ENCODE measurements around the gene KLK7.
A peak's percentile ranks its signal among the peaks of the same experiment; 100 is the strongest.

Gene KLK7

GRCh38 chr19:51006406-51006805 is 22.7 kb upstream of the KLK7 start:
- CTCF ChIA-PET = interaction anchor here (0.6 kb wide), 1 partner anchor 169 kb away, joined by 3 read pairs; no protein-coding TSS in a partner anchor
- DNase-seq (ENCODE audit: low spot score) = no peak
- H3K27ac ChIP-seq = no peak overlapping the region
- POLR2A ChIA-PET (ENCODE audit: low non-redundant PET) = no interaction called here
- no peak for TF ChIP-seq CTCF (conservative IDR thresholded peaks at IDR 0.05; ENCODE audit: low read depth)

GRCh38 chr19:51005248-51005647 is 21.5 kb upstream of the KLK7 start:
- H3K27ac ChIP-seq = no peak overlapping the region
- POLR2A ChIA-PET (ENCODE audit: low non-redundant PET) = no interaction called here
- TF ChIP-seq CTCF (conservative IDR thresholded peaks at IDR 0.05; ENCODE audit: low read depth) = no peak
- CTCF ChIA-PET = no interaction called here
- DNase-seq (ENCODE audit: low spot score) = no peak

- no peak for DNase-seq (ENCODE audit: low spot score)
- no peak for TF ChIP-seq CTCF (conservative IDR thresholded peaks at IDR 0.05; ENCODE audit: low read depth)
- ChIA-PET CTCF (interaction anchor here (0.6 to 1.2 kb wide), 2 partner anchors 14 to 81 kb away, joined by 3 read pairs; no protein-coding TSS in a partner anchor), POLR2A (ENCODE audit: low non-redundant PET) (no interaction called here)
- H3K27ac ChIP-seq = no peak overlapping the region
These were observed 19.6 kb upstream of the KLK7 start for GRCh38 chr19:51003316-51003715.

- TF ChIP-seq CTCF (conservative IDR thresholded peaks at IDR 0.05; ENCODE audit: low read depth) = no peak
- POLR2A ChIA-PET (ENCODE audit: low non-redundant PET) = interaction anchor here (0.7 kb wide), 1 partner anchor 70 kb away, joined by 3 read pairs; no protein-coding TSS in a partner anchor
- no peak overlapping the region for H3K27ac ChIP-seq
- CTCF ChIA-PET = interaction anchor here (0.6 to 2.0 kb wide), 4 partner anchors 14 to 102 kb away, joined by 3 to 7 read pairs (median 3); no protein-coding TSS in a partner anchor
- DNase-seq (ENCODE audit: low spot score) = peak; percentile 94
These were observed 19.0 kb upstream of the KLK7 start for GRCh38 chr19:51002542-51003311.

GRCh38 chr19:51002089-51002532 is 18.4 kb upstream of the KLK7 start:
- ChIA-PET POLR2A (ENCODE audit: low non-redundant PET) (interaction anchor here (0.7 to 0.8 kb wide), 3 partner anchors 69 to 86 kb away, joined by 3 to 4 read pairs (median 3); no protein-coding TSS in a partner anchor), CTCF (interaction anchor here (0.6 to 2.0 kb wide), 3 partner anchors 15 to 103 kb away, joined by 3 to 7 read pairs (median 6); no protein-coding TSS in a partner anchor)
- no peak for DNase-seq (ENCODE audit: low spot score)
- TF ChIP-seq CTCF (conservative IDR thresholded peaks at IDR 0.05; ENCODE audit: low read depth) = no peak
- no peak overlapping the region for H3K27ac ChIP-seq

GRCh38 chr19:51001515-51001914 is 17.8 kb upstream of the KLK7 start, which contains the start of gene KLK8:
Gene KLK8 (minus strand): TSS chr19:51001604. CDS start chr19:51001167, 437 bp downstream.
- no peak for DNase-seq (ENCODE audit: low spot score)
- ChIA-PET CTCF (interaction anchor here (0.6 to 2.0 kb wide), 3 partner anchors 15 to 79 kb away, joined by 6 to 7 read pairs (median 6); no protein-coding TSS in a partner anchor), POLR2A (ENCODE audit: low non-redundant PET) (interaction anchor here (0.7 to 1.0 kb wide), 3 partner anchors 15 to 85 kb away, joined by 3 to 4 read pairs (median 3); no protein-coding TSS in a partner anchor)
- TF ChIP-seq CTCF (conservative IDR thresholded peaks at IDR 0.05; ENCODE audit: low read depth) = no peak
- H3K27ac ChIP-seq = no peak within 1 kb of the TSS
